HL-60 (cell line): ENCODE measurements around the gene RBMX.

Experiments
- DNase-seq, 2 experiments: peaks; one replicate each; pipeline ENCODE4 v3.0.0-alpha.2; 2010 to 2020; ENCODE audit warnings: low read depth in 1 of 2, low spot score in 1 of 2
- H3K27ac ChIP-seq: fragments of 250-450 bp; sonication (Bioruptor Pico); replicated peaks from 2 replicates; pipeline ENCODE4 v1.5.1; 2020; ENCODE audit warnings: mild to moderate bottlenecking, moderate library complexity
- H3K27me3 ChIP-seq: fragments of 250-450 bp; sonication (Bioruptor Pico); 2 replicates; pipeline ENCODE4 v1.5.1; 2021; ENCODE audit warnings: mild to moderate bottlenecking, moderate library complexity; ENCODE audit not compliant: insufficient read depth, poor library complexity, severe bottlenecking
- H3K4me3 ChIP-seq: replicated peaks from 2 replicates; pipeline ENCODE4 v1.5.1; 2011; ENCODE audit warnings: mild to moderate bottlenecking, control low read depth, low read length; ENCODE audit not compliant: insufficient read depth
- CTCF ChIP-seq: IDR thresholded peaks from one replicate; pipeline ENCODE4 v1.5.1; 2011; ENCODE audit warnings: low read length, control low read depth, inconsistent platforms; ENCODE audit not compliant: insufficient read depth
- GABPA ChIP-seq: IDR thresholded peaks from 2 replicates; pipeline ENCODE4 v1.6.1; 2012; ENCODE audit warnings: low read depth
- POLR2AphosphoS5 ChIP-seq: IDR thresholded peaks from 2 replicates; pipeline ENCODE4 v1.6.1; 2012; ENCODE audit warnings: low read depth
- REST ChIP-seq: IDR thresholded peaks from 2 replicates; pipeline ENCODE4 v1.6.1; 2012; ENCODE audit warnings: low read depth; ENCODE audit not compliant: insufficient replicate concordance
- SPI1 ChIP-seq: IDR thresholded peaks from 2 replicates; pipeline ENCODE4 v1.6.1; 2012; ENCODE audit warnings: low read depth, mild to moderate bottlenecking, borderline replicate concordance

The RBMX gene

GRCh38 chrX:136889269-136889668 is 8.7 kb upstream of the RBMX start:
- Histone ChIP-seq H3K27ac (no peak overlapping the region), H3K4me3 (no peak overlapping the region), H3K27me3 (no peaks in the 10 kb centered on the region)
- TF ChIP-seq POLR2AphosphoS5 = no peak
- no peak for TF ChIP-seq SPI1
- no peak for TF ChIP-seq REST
- no peak for TF ChIP-seq CTCF
- TF ChIP-seq GABPA = no peak
- no peak for DNase-seq

- peak overlapping the region; percentile 61 for H3K4me3 ChIP-seq
- peak overlapping the region; percentile 98 for H3K27ac ChIP-seq
- no peak for DNase-seq
- TF ChIP-seq POLR2AphosphoS5 (no peak), SPI1 (no peak), REST (no peak), GABPA (no peak), CTCF (no peak)
- no peaks in the 10 kb centered on the region for H3K27me3 ChIP-seq
Measured at GRCh38 chrX:136880003-136880451, 498 bp downstream of the RBMX start.

GRCh38 chrX:136879001-136879687 is 1.4 kb downstream of the RBMX start:
- Histone ChIP-seq H3K27me3 (no peaks in the 10 kb centered on the region), H3K27ac (peak overlapping the region; percentile 98), H3K4me3 (peak overlapping the region; percentile 61)
- no peak for DNase-seq
- TF ChIP-seq CTCF (no peak), POLR2AphosphoS5 (no peak), REST (no peak), SPI1 (no peak), GABPA (no peak)
